Activated CD8-positive, alpha-beta T cell treated with anti-CD3 and anti-CD28 coated beads, Interleukin-2, amount 10 ng/mL, durations not matched to agents 7 days and 5 days (primary cell): ENCODE results near the gene TOP3A. TPM values are rescaled to one million over a fixed set of nuclear protein-coding genes. Genes with fewer than 3 reads are reported as not detected.

Experiments used
- ATAC-seq: fragments of 150-1000 bp; cut with Tn5 transposase; one replicate; pipeline ENCODE4 v1.10.0; 2021; ENCODE audit warnings: moderate library complexity
- CTCF ChIA-PET: fragments of 350-600 bp; sonication (Branson Sonifier 250); formaldehyde crosslinking; loops from one replicate; lab custom pipeline; 2021; ENCODE audit warnings: antibody characterized with exemption; lab: Charles Lee
- POLR2A ChIA-PET: fragments of 350-600 bp; sonication (Branson Sonifier 250); formaldehyde crosslinking; loops from one replicate; lab custom pipeline; 2021; ENCODE audit warnings: antibody characterized with exemption; lab: Charles Lee
- DNase-seq: peaks from one replicate; pipeline ENCODE4 v3.0.0-alpha.2; 2020
- H3K27ac Mint-ChIP-seq: one replicate; pipeline ENCODE4 v1.8.0; 2021; ENCODE audit warnings: mild to moderate bottlenecking, mixed read lengths
- H3K27me3 Mint-ChIP-seq: one replicate; pipeline ENCODE4 v1.8.0; 2021; ENCODE audit warnings: low read depth, mixed read lengths
- H3K36me3 Mint-ChIP-seq: one replicate; pipeline ENCODE4 v1.8.0; 2021; ENCODE audit warnings: low read depth, mixed read lengths
- H3K4me1 Mint-ChIP-seq: one replicate; pipeline ENCODE4 v1.8.0; 2021; ENCODE audit warnings: low read depth, mixed read lengths
- H3K4me3 Mint-ChIP-seq: one replicate; pipeline ENCODE4 v1.8.0; 2021; ENCODE audit warnings: mild to moderate bottlenecking, mixed read lengths
- H3K9me3 Mint-ChIP-seq: one replicate; pipeline ENCODE4 v1.8.0; 2022; ENCODE audit warnings: mixed read lengths; ENCODE audit not compliant: insufficient read depth
- total RNA-seq, 2 experiments: library from RNA; stranded (reverse); gene quantifications; one replicate each; pipeline ENCODE4 v1.2.3, GENCODE V29; 2021

The TOP3A gene, protein sequence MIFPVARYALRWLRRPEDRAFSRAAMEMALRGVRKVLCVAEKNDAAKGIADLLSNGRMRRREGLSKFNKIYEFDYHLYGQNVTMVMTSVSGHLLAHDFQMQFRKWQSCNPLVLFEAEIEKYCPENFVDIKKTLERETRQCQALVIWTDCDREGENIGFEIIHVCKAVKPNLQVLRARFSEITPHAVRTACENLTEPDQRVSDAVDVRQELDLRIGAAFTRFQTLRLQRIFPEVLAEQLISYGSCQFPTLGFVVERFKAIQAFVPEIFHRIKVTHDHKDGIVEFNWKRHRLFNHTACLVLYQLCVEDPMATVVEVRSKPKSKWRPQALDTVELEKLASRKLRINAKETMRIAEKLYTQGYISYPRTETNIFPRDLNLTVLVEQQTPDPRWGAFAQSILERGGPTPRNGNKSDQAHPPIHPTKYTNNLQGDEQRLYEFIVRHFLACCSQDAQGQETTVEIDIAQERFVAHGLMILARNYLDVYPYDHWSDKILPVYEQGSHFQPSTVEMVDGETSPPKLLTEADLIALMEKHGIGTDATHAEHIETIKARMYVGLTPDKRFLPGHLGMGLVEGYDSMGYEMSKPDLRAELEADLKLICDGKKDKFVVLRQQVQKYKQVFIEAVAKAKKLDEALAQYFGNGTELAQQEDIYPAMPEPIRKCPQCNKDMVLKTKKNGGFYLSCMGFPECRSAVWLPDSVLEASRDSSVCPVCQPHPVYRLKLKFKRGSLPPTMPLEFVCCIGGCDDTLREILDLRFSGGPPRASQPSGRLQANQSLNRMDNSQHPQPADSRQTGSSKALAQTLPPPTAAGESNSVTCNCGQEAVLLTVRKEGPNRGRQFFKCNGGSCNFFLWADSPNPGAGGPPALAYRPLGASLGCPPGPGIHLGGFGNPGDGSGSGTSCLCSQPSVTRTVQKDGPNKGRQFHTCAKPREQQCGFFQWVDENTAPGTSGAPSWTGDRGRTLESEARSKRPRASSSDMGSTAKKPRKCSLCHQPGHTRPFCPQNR
- total RNA-seq, result 10 to 100 TPM; 75.9 to 77.3 TPM

DNA sequence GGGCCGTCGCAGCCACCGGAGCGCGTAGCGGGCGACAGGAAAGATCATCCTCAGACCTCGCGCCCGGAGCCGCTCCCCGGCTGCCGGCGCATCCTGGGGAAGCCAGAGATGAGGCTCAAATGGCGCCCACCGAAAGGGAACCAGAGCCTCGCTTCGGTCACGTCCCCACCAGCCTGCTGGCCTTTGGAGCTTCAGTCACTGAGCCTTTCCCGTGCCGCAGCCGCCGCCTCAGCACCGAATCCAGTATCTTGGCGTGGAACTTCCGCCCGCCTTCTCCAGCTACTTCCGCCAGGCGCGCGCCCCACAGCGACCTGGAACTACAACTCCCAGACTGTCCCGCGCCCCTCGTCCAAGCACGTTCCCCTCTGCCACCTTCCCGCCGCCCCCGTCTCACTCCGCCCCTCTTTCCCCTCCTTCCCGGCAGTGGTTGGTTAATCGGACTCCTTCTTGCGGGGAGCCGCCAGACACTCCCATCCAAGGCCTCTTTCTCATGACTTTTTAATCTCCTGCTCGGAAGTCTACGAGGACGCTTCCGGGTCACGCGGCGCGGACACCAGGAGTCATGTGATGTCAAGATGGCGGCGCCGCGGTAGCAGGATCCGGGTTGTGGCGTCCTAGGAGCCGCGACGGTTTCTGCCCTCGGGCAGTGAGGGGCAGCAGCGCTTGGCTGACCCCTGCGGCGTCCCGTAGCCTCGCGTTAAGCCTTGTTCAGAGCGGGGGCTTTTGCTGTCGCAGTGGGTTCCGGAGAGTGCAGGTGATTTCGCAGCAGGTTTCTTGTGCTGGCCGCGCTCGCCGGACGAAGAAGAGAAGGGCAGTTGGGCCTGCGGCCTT, at the start of gene TOP3A, which contains the start of gene SMCR8:
Gene TOP3A (minus strand): TSS at position 264 of the 831 bp plus-strand sequence. CDS start 216 bp downstream, at position 48.
Gene SMCR8 (plus strand): TSS at position 563 of the 831 bp plus-strand sequence. CDS start 497 bp downstream, outside the sequence.
- ATAC-seq (peak; percentile 96), DNase-seq (peak; percentile 99)
- ChIA-PET POLR2A (interaction anchor here (0.7 to 1.2 kb wide), 6 partner anchors 13 to 992 kb away, joined by 3 to 5 read pairs (median 3); no protein-coding TSS in a partner anchor), CTCF (interaction anchor here (1.0 kb wide), 1 partner anchor 105 kb away, joined by 3 read pairs; no protein-coding TSS in a partner anchor)
- Mint-ChIP-seq H3K27ac (peak within 1 kb of the TSS; percentile 98), H3K27me3 (no peaks in the 10 kb centered on the region), H3K36me3 (peaks cover 66% of the 10 kb centered on the region), H3K9me3 (no peaks in the 10 kb centered on the region), H3K4me1 (peaks cover 72% of the 10 kb centered on the region), H3K4me3 (peak within 1 kb of the TSS; percentile 84)

DNA sequence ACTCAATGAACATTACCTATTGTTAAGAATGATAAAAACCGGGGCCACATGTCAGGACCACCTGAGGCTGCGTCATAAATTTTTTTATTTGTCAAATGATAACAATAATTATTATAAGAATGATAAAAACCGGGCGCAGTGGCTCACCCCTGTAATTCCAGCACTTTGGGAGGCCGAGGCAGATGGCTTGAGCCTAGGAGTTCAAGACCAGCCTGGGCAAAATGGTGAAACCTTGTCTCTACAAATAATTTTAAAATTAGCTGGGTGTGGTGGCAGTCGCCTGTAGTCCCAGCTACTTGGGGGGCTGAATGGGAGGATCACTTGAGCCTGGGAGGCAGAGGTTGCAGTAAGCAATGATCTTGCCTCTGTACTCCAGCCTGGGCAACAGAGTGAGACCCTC, 49.4 kb upstream of the TOP3A start:
- Mint-ChIP-seq H3K4me1 (peaks cover 22% of the 10 kb centered on the region), H3K4me3 (peak overlapping the region; percentile 15), H3K27me3 (peaks cover 4% of the 10 kb centered on the region), H3K27ac (no peak overlapping the region), H3K36me3 (peaks cover 15% of the 10 kb centered on the region), H3K9me3 (no peaks in the 10 kb centered on the region)
- DNase-seq (no peak), ATAC-seq (no peak)
- POLR2A ChIA-PET, result interaction anchor here (0.6 kb wide), 1 partner anchor 1324 kb away, joined by 3 read pairs; no protein-coding TSS in a partner anchor
- CTCF ChIA-PET, result no interaction called here

DNA sequence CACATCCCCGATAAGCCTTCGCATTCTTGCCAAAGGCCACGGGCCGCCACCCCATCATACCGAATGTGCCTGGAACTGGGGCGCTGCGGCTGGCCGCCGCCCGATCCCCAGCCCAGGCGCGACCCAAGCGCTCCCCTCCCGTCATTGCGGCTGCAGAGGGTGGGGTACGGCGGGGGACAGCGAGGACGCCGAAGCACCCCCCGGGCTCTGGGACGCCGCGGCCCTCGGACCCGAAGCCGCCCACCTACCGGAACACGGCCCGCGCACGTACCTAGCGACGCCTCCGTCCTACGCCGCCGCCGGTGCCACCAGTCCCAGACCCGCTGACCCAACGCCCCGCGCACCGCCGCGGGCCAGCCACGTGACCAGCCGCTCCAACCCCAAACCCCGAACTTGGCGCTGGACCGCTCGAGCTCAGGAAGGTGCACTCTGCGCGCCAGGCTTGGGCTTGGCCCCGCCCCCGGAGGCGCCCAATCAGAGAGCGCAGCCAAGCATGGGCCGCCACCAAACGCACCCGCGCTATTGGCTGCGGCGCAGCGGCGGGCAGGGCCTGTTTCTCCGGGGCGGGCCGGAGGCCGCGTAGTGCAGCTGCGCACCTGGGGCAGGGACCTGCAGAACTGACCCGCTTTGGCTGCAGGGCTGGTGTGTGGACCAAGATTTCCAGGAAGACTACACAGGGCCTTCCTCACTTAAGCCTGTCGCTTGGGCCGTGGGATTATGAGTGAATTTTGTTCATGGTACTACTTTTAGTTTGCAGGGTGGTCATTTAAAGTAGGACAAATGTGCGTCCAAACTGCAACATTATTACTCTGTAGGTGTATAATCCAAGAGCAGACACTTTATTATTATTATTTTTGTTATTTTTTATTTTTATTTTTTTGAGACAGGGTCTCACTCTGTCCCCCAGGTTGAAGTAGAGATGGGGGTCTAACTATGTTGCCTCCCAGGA, 48.6 kb upstream of the TOP3A start, which contains the start of gene SHMT1:
Gene SHMT1 (minus strand): TSS at position 450 of the 949 bp plus-strand sequence. CDS start 7,569 bp downstream, outside the sequence.
- ChIA-PET POLR2A (interaction anchor here (0.6 to 0.9 kb wide), 2 partner anchors 16 to 1323 kb away, joined by 3 read pairs; no protein-coding TSS in a partner anchor), CTCF (interaction anchor here (0.7 to 0.8 kb wide), 2 partner anchors 14 to 147 kb away, joined by 3 read pairs; no protein-coding TSS in a partner anchor)
- Mint-ChIP-seq H3K27me3 (peaks cover 4% of the 10 kb centered on the region), H3K9me3 (no peaks in the 10 kb centered on the region), H3K27ac (peak within 1 kb of the TSS; percentile 92), H3K4me1 (peaks cover 23% of the 10 kb centered on the region), H3K36me3 (peaks cover 16% of the 10 kb centered on the region), H3K4me3 (peak within 1 kb of the TSS; percentile 91)
- ATAC-seq (peak; percentile 100), DNase-seq (peak; percentile 93)

DNA sequence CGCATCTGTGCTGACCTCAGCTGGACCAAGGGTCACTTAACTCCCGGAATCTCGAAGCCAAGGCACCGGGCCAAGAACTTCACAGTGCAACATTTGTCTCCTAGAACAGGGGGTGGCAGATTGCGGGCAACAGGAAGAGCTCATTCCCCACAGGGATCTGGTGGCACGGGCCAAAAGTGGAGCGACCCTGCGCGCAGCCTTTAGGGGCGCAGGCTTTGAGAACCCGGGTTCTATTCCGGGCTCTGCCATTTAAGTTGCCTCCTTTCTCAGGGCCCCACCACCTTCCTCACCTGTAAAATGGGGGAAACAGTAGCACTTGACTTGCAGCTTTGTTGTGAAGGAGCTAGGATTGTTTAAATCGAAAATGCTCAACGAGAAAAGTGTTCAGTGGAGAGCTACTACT, 47.9 kb upstream of the TOP3A start:
- H3K4me3 Mint-ChIP-seq, result peak overlapping the region; percentile 91
- H3K36me3 Mint-ChIP-seq, result peaks cover 16% of the 10 kb centered on the region
- CTCF ChIA-PET, result interaction anchor here (0.7 to 0.8 kb wide), 2 partner anchors 13 to 147 kb away, joined by 3 read pairs; no protein-coding TSS in a partner anchor
- H3K9me3 Mint-ChIP-seq, result no peaks in the 10 kb centered on the region
- ATAC-seq (peak; percentile 9), DNase-seq (peak; percentile 45)
- peaks cover 3% of the 10 kb centered on the region for H3K27me3 Mint-ChIP-seq
- POLR2A ChIA-PET, result interaction anchor here (0.9 kb wide), 1 partner anchor 16 kb away, joined by 3 read pairs; no protein-coding TSS in a partner anchor
- H3K4me1 Mint-ChIP-seq, result peaks cover 23% of the 10 kb centered on the region
- H3K27ac Mint-ChIP-seq, result peak overlapping the region; percentile 83

DNA sequence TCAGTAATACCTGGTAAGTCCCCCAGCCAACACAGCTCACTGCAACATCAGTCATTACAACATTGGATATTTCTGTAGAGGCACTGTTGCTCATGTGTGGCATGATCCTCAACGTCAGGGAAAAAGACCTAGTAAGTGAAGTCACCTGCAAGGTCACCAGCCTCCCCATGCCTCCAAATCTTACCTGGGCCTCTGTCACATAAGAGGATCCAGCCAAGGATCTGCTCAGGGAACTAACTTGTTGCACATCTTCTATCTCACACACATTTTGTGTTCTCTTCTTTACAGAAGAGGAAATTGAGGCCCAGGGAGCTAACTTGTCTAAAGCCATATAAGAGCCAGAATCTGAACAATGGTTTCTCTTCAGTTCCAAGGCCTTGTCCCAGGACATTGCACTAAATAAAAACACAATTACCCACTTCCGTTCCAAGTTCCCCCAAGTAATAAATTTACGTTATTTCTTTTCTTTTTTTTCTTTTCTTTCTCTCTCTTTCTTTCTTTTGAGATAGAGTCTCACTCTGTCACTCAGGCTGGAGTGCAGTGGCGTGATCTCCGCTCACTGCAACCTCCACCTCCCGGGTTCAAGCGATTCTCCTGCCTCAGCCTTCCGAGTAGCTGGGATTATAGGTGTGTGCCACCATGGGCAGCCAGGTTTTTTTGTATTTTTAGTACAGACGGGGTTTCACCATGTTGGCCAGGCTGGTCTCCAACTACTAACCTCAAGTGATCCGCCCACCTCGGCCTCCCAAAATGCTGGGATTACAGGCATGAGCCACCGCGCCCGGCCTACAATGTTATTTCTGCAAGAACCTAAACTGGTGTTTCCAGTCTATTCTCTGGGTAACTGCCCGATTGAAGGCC, 47.3 kb upstream of the TOP3A start:
- H3K4me1 Mint-ChIP-seq, result peaks cover 23% of the 10 kb centered on the region
- no peaks in the 10 kb centered on the region for H3K27me3 Mint-ChIP-seq
- peaks cover 16% of the 10 kb centered on the region for H3K36me3 Mint-ChIP-seq
- H3K27ac Mint-ChIP-seq, result peak overlapping the region; percentile 83
- ATAC-seq, result no peak
- ChIA-PET POLR2A (interaction anchor here (0.9 kb wide), 1 partner anchor 15 kb away, joined by 3 read pairs; no protein-coding TSS in a partner anchor), CTCF (interaction anchor here (0.8 kb wide), 1 partner anchor 146 kb away, joined by 3 read pairs; no protein-coding TSS in a partner anchor)
- peak overlapping the region; percentile 91 for H3K4me3 Mint-ChIP-seq
- no peak for DNase-seq
- no peaks in the 10 kb centered on the region for H3K9me3 Mint-ChIP-seq

DNA sequence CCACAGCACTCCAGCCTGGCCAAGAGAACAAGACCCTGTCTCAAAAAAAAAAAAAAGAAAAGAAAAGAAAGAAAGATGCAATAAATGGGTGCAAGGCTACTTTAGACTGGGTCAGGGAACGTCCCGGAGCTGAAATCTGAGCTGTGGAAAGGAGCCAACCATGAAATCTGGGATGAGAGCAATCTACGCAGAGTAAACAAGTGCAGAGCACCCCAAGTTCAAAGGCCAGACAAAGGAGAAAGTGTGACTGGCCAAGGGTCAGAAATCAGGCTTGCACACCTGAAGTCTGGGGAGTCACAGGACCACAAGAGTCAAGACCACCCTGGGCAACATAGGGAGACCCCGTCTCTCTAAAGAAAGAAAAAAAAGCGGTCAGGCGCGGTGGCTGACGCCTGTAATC, 45.7 kb upstream of the TOP3A start:
- no peaks in the 10 kb centered on the region for H3K27me3 Mint-ChIP-seq
- POLR2A ChIA-PET, result no interaction called here
- DNase-seq (no peak), ATAC-seq (no peak)
- H3K36me3 Mint-ChIP-seq, result peaks cover 22% of the 10 kb centered on the region
- H3K4me1 Mint-ChIP-seq, result peaks cover 23% of the 10 kb centered on the region
- no peak overlapping the region for H3K27ac Mint-ChIP-seq
- CTCF ChIA-PET, result no interaction called here
- H3K9me3 Mint-ChIP-seq, result no peaks in the 10 kb centered on the region
- no peak overlapping the region for H3K4me3 Mint-ChIP-seq

DNA sequence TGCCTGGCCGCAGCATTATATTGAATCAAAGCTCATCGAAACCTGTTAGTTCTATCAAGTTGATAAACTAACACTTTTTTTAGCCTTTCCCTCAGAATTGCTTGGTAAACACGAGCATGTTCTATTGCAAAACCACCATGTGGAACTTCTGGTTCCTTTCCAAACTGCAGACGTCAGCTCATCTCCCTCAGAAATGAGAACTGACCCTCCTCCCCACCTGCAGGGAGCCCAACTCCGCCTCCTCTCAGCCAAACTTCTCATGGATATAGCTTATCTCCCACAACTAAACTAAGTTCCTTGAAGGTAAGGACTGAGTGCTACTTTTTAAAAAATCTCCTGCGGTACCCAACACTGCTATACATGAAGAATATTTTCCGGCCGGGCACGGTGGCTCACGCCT, 41.8 kb upstream of the TOP3A start:
- H3K4me3 Mint-ChIP-seq, result no peak overlapping the region
- CTCF ChIA-PET, result interaction anchor here (0.6 kb wide), 1 partner anchor 271 kb away, joined by 3 read pairs; no protein-coding TSS in a partner anchor
- H3K27me3 Mint-ChIP-seq, result no peaks in the 10 kb centered on the region
- no peak for ATAC-seq
- peaks cover 37% of the 10 kb centered on the region for H3K36me3 Mint-ChIP-seq
- H3K9me3 Mint-ChIP-seq, result no peaks in the 10 kb centered on the region
- POLR2A ChIA-PET, result no interaction called here
- no peak for DNase-seq
- no peak overlapping the region for H3K27ac Mint-ChIP-seq
- H3K4me1 Mint-ChIP-seq, result peaks cover 10% of the 10 kb centered on the region

DNA sequence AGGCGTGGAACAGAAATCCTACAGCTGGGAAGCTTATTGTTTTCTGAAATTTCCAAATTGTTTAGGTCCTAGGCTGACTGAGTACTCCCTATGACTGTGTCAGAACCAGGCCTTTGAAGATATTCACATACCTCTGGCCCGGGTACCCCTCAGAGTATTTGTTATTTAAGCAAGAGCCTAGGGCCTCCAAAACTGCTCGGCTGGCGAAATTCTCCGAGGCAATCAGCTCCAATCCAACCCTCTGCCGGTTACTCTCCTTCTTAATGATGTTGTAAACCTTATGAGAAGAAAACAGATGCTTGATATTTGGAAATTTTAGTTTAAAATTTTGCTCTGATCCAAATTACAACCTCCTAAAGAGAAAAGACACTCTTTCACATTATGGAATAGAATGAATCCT, 38.7 kb upstream of the TOP3A start:
- Mint-ChIP-seq H3K27ac (no peak overlapping the region), H3K36me3 (peaks cover 26% of the 10 kb centered on the region), H3K4me1 (no peaks in the 10 kb centered on the region), H3K27me3 (no peaks in the 10 kb centered on the region), H3K4me3 (no peak overlapping the region), H3K9me3 (no peaks in the 10 kb centered on the region)
- ChIA-PET POLR2A (no interaction called here), CTCF (interaction anchor here (1.0 kb wide), 1 partner anchor 33 kb away, joined by 4 read pairs; no protein-coding TSS in a partner anchor)
- ATAC-seq, result no peak
- no peak for DNase-seq

DNA sequence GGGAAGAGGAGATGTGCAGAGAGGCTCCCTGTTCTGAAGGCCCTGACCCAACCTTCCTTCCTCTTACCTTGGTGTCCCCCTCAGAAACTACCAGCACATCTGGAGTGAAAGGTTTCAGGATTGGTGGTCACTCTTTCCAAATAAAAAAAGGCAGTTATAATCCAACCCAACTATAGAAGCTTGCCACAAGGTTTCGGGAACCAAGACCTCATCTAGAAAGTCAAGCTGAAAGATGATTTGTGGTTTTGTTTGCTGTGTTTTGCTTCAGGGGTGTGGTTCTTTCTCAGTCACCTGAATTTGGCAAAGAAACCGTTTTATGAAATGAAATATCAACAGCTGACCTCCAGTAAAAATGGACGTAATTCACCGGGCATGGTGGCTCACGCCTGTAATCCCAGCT, 29.2 kb upstream of the TOP3A start:
- Mint-ChIP-seq H3K27me3 (no peaks in the 10 kb centered on the region), H3K4me1 (peaks cover 4% of the 10 kb centered on the region), H3K36me3 (peaks cover 57% of the 10 kb centered on the region), H3K27ac (no peak overlapping the region), H3K4me3 (no peak overlapping the region), H3K9me3 (no peaks in the 10 kb centered on the region)
- CTCF ChIA-PET, result no interaction called here
- no peak for DNase-seq
- POLR2A ChIA-PET, result interaction anchor here (0.7 kb wide), 1 partner anchor 84 kb away, joined by 3 read pairs; the partner anchor contains the start of gene MIEF2
- no peak for ATAC-seq
